Measurements from ENCODE around the gene COQ8A.

GRCh38 chr1:226979517-226980121 lies 39.5 kb downstream of the COQ8A start:
- TF ChIP-seq, protein P1, sequence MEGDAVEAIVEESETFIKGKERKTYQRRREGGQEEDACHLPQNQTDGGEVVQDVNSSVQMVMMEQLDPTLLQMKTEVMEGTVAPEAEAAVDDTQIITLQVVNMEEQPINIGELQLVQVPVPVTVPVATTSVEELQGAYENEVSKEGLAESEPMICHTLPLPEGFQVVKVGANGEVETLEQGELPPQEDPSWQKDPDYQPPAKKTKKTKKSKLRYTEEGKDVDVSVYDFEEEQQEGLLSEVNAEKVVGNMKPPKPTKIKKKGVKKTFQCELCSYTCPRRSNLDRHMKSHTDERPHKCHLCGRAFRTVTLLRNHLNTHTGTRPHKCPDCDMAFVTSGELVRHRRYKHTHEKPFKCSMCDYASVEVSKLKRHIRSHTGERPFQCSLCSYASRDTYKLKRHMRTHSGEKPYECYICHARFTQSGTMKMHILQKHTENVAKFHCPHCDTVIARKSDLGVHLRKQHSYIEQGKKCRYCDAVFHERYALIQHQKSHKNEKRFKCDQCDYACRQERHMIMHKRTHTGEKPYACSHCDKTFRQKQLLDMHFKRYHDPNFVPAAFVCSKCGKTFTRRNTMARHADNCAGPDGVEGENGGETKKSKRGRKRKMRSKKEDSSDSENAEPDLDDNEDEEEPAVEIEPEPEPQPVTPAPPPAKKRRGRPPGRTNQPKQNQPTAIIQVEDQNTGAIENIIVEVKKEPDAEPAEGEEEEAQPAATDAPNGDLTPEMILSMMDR (conservative IDR thresholded peaks at IDR 0.05 in 1 of 2, IDR thresholded peaks at IDR 0.05 in 1 of 2; ENCODE audit: low read depth in 1 of 2, low read length in 2 of 2): no peak
- no peak for TF ChIP-seq EZH2 (IDR thresholded peaks at IDR 0.05; ENCODE audit: low read length, missing control alignments)

Measured in fibroblast of lung (primary cell).